Measurements from ENCODE around the gene FCGBP. TPM values are rescaled to one million over a fixed set of nuclear protein-coding genes. Genes with fewer than 3 reads are reported as not detected.

The FCGBP gene
- polyA plus RNA-seq, 1 experiment, result 0.04 TPM

DNA sequence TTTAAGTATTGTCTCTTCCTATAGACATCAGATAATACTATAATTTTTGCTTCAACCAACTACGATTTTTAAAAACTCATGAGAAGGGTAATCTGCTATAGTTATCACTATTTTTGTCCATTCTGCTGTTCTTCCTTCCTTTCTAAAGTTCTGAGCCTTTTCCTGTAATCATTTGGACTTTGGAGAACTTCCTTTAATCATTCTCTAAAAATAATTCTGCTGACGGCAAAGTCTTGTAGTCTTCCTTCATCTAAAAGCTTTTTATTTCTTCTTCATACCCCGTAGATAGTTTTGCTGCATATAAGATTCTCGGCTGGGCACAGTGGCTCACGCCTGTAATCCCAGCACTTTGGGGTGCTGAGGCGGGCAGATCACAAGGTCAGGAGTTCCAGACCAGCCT lies 5.1 kb upstream of the FCGBP start:
- DNase-seq (ENCODE audit: low read depth, low spot score), result no peak
- Histone ChIP-seq H3K4me3 (ENCODE audit: low read depth, low read length) (no peak overlapping the region), H3K27me3 (ENCODE audit: control insufficient read depth, insufficient read depth, low read length) (no peaks in the 10 kb centered on the region), H3K9me3 (ENCODE audit: control insufficient read depth, insufficient read depth, low read length) (no peaks in the 10 kb centered on the region), H3K27ac (ENCODE audit: low read depth, low read length) (no peak overlapping the region)
- ChIA-PET POLR2A (no interaction called here), CTCF (no interaction called here)
- no peak for TF ChIP-seq CTCF (IDR thresholded peaks at IDR 0.05; ENCODE audit: low read depth, low read length)

- no peaks in the 10 kb centered on the region for H3K27me3 ChIP-seq (ENCODE audit: control insufficient read depth, insufficient read depth, low read length)
- no peaks in the 10 kb centered on the region for H3K9me3 ChIP-seq (ENCODE audit: control insufficient read depth, insufficient read depth, low read length)
- no peak overlapping the region for H3K4me3 ChIP-seq (ENCODE audit: low read depth, low read length)
- DNase-seq (ENCODE audit: low read depth, low spot score), result no peak
- CTCF ChIA-PET, result no interaction called here
- no peak overlapping the region for H3K27ac ChIP-seq (ENCODE audit: low read depth, low read length)
- no peak for TF ChIP-seq CTCF (IDR thresholded peaks at IDR 0.05; ENCODE audit: low read depth, low read length)
- POLR2A ChIA-PET, result no interaction called here
Observed at GRCh38 chr19:39937787-39938186, 3.4 kb upstream of the FCGBP start.

DNA sequence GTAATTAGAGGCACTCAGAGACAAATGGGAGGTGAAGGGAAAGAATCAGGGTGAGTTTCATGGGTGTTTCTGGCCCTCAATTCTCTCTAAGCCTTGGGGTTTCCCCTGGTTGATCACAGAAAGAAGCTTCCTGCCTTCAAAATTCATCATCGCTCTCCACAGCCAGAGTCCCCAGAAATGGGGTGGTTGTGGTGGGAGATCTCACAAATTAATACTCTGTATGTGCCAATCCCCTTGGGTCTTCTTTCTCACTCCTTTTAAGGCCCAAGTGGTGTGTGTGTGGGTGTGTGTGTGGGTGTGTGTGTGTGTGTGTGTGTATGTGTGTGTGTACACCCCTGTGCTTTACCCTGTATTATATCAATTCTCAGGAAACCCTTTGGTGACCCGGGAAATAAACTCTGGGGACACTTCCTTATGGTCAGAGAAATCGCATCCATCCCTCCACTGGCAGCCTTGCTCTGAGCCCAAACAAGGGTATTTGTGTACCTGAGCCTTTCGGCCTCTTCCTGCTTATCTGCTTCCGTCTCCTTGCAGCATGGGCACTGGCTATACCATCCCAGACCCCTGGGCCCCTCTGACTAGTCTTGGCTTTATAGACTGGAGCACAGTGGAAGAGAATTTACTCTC lies 2.8 kb upstream of the FCGBP start:
- Histone ChIP-seq H3K27me3 (ENCODE audit: control insufficient read depth, insufficient read depth, low read length) (no peaks in the 10 kb centered on the region), H3K4me3 (ENCODE audit: low read depth, low read length) (no peak overlapping the region), H3K27ac (ENCODE audit: low read depth, low read length) (no peak overlapping the region), H3K9me3 (ENCODE audit: control insufficient read depth, insufficient read depth, low read length) (no peaks in the 10 kb centered on the region)
- ChIA-PET CTCF (no interaction called here), POLR2A (no interaction called here)
- no peak for TF ChIP-seq CTCF (IDR thresholded peaks at IDR 0.05; ENCODE audit: low read depth, low read length)
- DNase-seq (ENCODE audit: low read depth, low spot score), result no peak

- no peaks in the 10 kb centered on the region for H3K9me3 ChIP-seq (ENCODE audit: control insufficient read depth, insufficient read depth, low read length)
- no peaks in the 10 kb centered on the region for H3K27me3 ChIP-seq (ENCODE audit: control insufficient read depth, insufficient read depth, low read length)
- no peak for TF ChIP-seq CTCF (IDR thresholded peaks at IDR 0.05; ENCODE audit: low read depth, low read length)
- ChIA-PET CTCF (no interaction called here), POLR2A (no interaction called here)
- H3K4me3 ChIP-seq (ENCODE audit: low read depth, low read length), result no peak overlapping the region
- H3K27ac ChIP-seq (ENCODE audit: low read depth, low read length), result no peak overlapping the region
- no peak for DNase-seq (ENCODE audit: low read depth, low spot score)
Observed at GRCh38 chr19:39936622-39937021, 2.2 kb upstream of the FCGBP start.

- no peak overlapping the region for H3K4me3 ChIP-seq (ENCODE audit: low read depth, low read length)
- no peak overlapping the region for H3K27ac ChIP-seq (ENCODE audit: low read depth, low read length)
- POLR2A ChIA-PET, result no interaction called here
- no peak for TF ChIP-seq CTCF (IDR thresholded peaks at IDR 0.05; ENCODE audit: low read depth, low read length)
- DNase-seq (ENCODE audit: low read depth, low spot score), result no peak
- CTCF ChIA-PET, result no interaction called here
- H3K27me3 ChIP-seq (ENCODE audit: control insufficient read depth, insufficient read depth, low read length), result no peaks in the 10 kb centered on the region
- no peaks in the 10 kb centered on the region for H3K9me3 ChIP-seq (ENCODE audit: control insufficient read depth, insufficient read depth, low read length)
Observed at GRCh38 chr19:39936020-39936419, 1.6 kb upstream of the FCGBP start.

All from AG04450 (cell line).